Right hindlimb (tissue), 1 donor: ENCODE measurements around the gene ISLR2.
"Not testable (repeated sequence)": the region's sequence is repeated elsewhere in the genome, so short reads cannot be mapped to it uniquely, and the experiment has no call there.

ENCODE experiments used
- DNase-seq: peaks from one replicate; pipeline ENCODE4 v3.0.0-alpha.2; 2018

ISLR2 gene, protein sequence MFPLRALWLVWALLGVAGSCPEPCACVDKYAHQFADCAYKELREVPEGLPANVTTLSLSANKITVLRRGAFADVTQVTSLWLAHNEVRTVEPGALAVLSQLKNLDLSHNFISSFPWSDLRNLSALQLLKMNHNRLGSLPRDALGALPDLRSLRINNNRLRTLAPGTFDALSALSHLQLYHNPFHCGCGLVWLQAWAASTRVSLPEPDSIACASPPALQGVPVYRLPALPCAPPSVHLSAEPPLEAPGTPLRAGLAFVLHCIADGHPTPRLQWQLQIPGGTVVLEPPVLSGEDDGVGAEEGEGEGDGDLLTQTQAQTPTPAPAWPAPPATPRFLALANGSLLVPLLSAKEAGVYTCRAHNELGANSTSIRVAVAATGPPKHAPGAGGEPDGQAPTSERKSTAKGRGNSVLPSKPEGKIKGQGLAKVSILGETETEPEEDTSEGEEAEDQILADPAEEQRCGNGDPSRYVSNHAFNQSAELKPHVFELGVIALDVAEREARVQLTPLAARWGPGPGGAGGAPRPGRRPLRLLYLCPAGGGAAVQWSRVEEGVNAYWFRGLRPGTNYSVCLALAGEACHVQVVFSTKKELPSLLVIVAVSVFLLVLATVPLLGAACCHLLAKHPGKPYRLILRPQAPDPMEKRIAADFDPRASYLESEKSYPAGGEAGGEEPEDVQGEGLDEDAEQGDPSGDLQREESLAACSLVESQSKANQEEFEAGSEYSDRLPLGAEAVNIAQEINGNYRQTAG

DNA sequence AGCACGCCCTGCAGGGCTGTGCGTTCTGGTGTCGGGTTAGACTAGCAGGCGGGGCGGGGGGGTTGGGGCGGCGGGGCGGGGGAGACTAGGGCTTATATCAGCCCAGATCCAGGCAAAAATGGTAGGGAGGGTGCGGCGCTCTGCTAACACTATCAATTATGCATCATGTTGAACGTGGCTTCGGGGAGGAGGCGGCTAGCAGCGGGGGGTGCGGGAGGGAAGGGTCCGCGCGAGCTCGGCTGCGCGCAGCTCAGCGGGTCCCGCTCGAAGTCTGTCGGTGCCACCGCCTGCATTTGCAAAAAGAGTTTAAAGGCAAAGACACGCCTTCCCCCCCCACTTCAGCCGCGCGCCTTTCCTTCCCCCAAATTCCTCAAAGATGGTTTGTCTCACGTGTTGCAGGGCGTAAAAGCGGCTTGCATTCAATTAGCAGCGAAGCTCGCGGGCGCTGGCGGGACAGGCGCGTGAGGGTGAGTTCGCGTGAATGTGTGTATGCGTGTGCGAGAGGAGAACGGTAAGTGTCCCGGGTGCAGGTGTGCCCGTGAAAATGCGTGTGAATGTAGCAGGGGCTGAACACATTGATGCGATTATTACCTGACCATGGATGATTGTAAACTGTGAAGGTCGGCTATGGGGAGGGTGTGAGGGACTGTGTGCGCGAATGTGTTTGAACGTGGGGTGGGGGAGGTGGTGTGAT is at the start of gene ISLR2:
ISLR2 (plus strand) TSS at position 432 of the 694 bp plus-strand sequence. CDS start 2,169 bp downstream, outside the sequence.
- DNase-seq = peak; percentile 58

DNA sequence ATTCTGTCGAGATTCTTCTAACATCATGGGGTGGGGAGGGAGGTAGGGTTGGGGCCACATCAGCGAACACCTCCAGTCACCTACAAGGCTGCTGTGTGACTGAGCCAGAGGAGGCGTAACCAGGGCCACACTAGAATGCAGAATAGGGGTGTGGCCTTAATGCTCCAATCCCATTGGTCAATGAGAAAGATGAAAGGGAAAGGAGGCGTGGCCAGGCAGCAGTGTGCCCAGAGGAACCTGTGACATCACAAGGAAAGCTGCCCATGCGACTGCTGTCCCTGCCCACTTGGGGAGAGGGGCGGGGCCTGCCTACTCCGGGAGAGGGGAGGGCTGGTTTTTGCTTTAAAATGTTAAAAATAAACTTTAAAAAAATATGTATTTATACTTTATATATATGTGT is 47.9 kb upstream of the ISLR2 start, which contains the start of gene GOLGA6A:
GOLGA6A (minus strand) TSS at position 101 of the 400 bp plus-strand sequence; CDS start at position 60, 41 bp downstream.
- not testable (repeated sequence) for DNase-seq

DNA sequence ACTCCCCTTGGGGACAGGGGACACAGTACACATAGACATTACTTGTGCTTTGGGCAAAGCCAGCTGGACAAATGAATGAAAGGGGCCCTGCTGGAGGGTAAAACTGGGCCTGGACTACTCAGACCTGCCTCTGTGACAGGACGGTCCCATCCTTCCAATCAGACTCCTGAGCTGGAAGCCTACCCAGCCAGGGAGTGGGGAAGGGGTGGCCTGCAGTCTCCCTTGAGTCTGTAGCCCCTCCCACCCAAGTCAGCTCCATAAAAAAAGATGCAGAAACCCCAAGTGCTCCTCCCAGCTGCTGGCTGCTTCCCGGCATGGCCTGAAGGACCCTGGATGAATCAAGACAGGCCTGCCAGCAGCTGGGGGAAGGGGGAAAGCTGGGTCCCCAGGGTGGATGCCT is 35.8 kb upstream of the ISLR2 start:
- DNase-seq = not testable (repeated sequence)

DNA sequence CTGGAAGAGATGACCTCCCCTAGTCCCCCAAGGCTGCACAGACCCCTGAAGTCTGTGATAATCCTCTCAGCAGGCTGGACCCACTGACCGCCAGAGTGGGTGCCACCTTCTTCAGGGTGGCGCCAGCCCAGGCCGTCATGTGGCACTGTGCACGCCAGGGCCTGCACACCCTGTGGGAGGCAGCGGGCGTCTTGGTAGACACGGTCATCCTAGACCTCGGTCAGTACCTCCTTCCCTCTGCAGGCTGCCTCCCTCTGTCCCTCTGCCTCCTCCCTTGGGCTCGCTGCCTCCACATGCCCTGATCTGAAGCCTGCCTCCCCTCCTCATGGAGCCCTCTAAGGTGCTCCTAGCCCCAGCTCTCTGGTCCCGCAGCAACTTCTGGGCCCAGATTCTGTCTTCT is 34.8 kb upstream of the ISLR2 start:
- not testable (repeated sequence) for DNase-seq

DNA sequence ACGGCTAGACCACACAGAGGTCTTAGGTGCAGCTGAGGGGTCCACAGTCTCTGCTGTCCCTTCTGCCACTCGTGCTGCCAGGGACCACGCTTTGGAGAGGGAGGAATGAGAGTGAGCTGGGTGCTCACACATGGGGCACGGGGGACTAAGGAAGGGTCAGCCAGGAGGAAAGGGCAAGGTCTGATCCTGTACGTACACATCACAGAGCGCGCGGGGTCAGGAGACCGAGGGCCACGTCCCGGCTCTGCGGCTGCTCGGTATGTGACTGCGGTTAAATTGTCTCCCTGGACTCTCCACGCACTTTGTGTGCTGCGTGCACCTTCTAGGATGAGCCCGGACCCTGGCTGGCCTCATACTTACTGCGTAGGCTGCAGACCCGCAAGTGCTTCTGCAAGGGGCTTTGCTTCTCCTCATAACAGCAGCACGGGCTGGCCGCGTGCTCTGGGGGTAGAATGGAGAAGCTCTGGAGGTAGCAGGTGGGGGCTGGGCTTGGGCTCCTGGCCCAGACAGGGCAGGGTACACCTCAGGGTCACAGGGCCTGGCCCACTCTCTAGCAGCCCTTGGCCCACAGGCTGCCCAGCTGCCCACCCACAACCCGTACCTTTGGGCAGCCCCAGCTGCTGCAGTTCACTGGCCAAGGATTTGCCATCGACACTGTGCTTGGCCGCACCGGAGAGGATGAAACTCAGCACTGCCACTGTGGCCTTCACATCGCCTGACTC is 33.5 kb upstream of the ISLR2 start:
- DNase-seq = not testable (repeated sequence)

DNA sequence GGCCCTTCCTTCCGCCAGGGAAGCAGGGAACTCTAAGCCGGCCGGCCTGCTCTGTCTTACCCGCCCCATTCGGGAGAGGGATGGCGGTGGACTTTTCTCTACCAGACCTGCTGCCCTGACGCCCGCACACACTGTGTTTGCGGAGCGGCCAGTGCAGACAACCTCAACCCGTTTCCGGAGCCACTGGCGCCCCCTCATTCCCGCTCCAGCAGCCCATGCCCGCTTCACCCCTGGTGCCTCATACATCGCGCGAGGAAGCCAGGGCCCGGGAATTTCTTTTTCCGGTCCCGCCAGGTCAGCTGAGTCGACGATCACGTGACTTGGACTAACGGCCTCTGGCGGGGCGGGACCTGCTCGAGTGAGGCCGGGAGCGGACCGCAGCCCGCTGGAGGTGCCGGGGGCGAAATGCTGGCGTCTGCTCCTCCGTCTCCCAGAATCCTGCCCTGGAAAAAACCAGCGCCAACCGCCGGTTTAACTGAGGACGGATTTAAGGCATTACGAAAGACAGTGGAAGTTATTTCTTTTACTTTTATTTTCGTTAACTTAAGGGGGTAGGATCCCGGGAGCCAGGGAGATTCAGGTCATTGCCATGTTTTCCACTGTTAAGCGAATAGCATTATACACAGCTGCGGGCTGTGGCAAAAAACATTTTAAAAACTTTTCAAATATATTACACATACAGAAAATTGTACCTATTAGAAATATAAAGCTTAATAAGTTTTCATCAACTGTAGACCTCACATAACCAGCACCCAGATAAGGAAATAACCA is 30.2 kb upstream of the ISLR2 start:
- peak; percentile 95 for DNase-seq

DNA sequence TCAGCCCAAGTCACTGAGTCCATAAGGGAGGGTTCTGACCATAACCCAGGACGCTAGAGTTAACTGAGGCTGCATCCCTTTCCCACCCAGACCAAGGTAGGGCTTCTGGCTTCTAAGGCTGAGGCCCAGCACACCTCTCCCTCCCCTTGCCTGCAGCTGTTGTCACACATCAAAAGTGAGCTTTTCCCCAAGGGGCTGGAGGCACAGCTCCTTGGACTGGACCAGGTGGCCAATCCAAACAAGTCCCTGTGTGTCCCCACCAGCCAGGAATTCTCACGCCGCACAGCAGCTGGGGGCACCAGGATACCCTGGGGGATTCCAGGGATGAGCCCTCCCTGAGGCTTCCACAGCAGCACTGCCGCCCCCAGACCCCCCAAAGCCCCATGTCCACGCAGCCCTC is 22.3 kb upstream of the ISLR2 start:
- DNase-seq = no peak

DNA sequence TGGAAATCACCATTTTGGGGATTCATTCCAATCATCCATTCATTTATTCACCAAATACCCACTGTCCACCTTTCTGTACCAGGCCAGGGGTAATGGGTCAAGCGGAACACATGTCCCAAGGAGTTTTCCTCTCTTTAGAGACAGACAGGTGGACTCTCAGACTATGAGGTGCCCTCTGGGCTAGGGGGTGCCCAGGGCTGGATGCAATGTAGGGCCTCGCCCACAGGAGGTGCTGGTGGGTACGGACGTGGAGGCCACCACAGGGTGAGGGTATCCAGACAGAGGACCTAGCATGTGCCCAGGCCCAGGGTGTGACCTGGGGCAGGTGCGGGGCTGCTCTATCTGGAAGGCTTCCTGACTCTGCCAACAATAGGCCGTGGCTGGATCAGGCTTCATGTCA is 21.8 kb upstream of the ISLR2 start:
- DNase-seq = not testable (repeated sequence)

DNA sequence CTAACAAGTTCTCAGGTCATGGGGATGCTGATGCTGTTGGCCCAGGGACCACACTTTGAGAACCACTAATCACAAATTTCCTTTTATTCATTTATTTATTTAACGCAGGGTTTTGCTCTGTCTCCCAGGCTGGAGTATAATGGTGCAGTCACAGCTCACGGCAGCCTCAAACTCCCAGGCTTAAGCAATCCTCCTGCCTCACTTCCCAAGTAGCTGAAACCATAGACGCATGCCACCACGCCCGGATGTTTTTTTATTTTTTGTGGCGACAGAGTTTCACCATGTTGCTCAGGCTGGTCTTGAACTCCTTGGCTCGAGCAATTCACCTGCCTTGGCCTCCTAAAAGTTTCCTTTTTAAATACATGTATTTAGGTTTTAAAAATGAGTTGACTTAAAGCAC is 20.7 kb upstream of the ISLR2 start:
- DNase-seq = no peak

DNA sequence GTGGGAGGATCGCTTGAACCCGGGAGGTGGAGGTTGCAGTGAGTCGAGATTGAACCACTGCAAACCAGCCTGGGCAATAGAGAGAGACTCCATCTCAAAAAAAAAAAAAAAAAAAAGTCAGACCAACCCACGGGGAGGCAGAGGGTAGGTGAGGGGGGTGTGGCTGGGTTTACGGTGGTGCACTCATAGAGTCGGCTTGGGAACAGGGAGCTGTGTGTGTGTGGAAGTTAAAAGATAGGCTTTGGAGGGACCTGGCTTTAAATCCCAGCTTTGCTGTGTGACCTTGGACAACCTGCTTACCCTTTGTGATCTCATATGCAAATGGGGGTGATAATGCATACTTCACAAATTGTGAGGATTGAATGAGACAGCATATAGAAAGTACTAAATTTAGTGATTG is 10.0 kb upstream of the ISLR2 start:
- DNase-seq = no peak

DNA sequence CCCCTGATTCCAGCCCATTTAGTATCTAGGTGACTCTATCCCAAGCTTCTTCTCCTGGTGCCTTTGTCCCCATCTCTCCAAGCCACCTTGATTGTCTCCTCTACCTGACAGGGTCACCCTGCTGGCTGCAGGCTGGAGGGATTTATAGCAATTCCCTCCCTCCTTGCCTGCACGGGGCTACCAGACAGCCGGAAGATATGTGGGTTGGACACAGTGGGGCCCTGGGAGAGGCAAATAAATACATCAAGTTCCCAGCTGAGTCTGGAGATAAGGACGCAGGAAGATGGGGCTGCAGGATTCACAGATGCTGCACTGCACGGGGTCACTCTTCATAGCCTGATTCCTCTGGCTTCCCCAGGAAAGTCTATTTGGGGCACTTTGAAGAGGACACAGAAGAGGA is 9.3 kb upstream of the ISLR2 start:
- DNase-seq = no peak

DNA sequence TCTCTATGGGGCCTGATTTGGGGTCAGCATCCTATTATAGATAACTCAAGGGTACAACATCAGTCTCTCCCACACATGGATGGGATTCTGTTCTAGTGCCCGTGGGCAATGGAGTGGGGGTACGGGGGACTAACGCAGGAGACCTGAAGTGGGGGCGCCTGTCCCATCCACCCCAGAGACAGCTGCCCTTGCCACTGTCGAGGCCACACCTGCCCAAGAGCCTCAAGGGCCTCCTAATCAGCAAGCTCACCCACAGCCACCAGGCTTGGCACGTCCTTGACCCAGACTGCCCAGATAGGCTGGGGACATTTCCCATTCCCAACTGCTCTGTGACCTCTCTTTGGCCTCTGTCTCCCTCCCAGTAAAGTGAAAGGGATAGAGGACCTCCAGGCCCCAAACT is 8.5 kb upstream of the ISLR2 start:
- no peak for DNase-seq

DNA sequence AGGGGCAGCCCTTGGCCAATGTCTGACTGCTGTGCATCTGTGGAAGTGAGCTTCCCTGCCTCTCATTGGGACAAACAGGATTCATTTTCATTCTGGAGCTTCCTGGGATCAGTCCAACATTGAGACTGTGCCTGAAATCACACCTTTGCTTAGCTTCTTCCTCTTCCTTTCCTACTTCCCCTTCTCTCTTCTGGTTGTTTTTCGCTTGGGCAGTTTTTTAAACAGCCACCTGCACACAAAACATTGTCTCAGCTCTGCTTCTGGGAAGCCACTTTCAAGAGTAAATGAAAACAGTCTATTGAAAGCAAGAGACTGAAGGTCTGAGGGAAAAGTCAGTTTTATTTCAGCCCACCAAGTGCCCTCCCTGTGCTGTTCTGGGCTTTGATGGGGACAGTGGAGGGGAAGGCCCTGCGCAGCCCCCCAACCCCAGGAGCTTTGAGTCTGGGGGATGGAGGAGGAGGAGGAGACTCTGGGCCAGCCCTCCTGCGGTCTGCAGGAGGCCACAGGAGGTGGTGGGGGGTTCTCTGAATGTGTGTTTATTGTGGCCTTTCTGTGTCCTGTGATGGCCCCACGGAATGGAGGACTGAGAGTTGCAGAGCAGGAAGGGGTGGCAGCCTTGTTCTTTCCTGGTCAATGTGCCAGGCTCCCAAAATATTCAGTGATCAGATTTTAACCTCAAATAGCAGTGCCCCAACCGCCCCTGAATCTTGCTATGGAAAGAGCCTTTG is 7.8 kb upstream of the ISLR2 start:
- DNase-seq = no peak

DNA sequence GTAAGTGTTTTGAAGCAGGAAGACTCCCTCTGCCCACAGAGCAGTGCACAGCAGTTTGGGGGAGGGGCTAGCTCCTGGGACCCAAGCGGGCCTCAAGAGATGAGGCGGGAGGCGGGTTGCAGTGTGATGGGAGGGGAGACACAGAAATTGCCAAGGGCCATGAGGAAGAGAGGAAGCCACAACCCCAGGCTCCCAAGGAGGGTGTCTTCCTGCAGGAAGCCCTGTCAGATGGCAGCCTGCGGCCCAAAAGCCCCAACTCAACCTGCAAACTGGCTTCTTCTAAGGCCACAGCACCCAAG is 7.3 kb upstream of the ISLR2 start:
- DNase-seq = no peak

DNA sequence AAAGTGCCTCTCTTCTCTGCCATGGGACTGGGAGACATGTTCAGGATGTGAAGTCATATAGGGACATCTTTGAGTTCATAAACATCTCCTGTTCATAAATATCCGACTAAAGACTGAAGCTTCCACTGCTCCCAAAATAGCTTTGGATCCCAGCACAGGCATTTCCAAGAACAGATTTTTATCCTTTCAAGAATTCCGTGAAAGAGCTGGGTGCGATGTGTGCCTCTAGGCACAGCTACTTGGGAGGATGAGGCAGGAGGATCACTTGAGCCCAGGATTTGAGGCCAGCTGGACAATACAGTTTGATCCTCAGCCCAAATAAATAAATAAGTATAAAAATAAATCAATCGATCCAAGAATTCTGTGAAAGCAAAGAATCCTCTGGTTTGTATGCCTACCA is 6.7 kb upstream of the ISLR2 start:
- no peak for DNase-seq

DNA sequence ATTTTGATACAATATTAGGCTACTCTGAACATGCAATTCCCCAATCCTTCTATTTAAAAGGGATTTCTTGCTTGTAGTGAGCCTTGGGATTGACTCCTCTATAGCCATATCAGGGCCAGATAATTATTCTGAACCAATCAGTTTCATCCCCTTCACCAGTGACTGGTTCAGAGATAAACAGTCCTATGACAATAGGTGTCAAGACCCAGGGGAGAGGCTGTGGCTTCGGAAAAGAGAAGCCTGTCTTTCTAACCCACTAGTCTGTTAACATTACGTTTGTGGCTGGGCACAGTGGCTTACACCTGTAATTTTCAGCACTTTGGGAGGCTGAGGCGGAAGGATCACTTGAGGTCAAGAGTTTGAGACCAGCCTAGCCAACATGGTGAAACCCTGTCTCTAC is 6.2 kb upstream of the ISLR2 start:
- DNase-seq = no peak

DNA sequence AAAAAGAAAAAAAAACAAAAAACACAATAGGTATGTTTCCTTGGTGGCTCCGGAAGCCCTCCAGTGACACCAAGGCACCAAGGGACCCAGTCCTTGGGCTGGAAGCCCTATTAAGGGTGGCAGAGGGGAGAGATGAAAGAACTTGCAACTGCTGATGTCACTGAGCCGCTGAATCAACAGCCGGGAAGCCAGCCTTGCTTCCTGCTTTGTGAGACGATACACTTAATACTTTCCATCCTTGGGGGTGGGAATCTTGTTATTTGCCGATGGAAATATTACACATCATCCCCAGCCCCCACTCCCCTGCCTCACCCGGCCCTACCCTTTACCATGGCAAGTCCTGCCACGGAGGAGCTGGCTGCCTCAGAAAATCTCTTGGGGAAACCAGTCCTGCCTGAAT is 5.6 kb upstream of the ISLR2 start:
- DNase-seq = no peak

DNA sequence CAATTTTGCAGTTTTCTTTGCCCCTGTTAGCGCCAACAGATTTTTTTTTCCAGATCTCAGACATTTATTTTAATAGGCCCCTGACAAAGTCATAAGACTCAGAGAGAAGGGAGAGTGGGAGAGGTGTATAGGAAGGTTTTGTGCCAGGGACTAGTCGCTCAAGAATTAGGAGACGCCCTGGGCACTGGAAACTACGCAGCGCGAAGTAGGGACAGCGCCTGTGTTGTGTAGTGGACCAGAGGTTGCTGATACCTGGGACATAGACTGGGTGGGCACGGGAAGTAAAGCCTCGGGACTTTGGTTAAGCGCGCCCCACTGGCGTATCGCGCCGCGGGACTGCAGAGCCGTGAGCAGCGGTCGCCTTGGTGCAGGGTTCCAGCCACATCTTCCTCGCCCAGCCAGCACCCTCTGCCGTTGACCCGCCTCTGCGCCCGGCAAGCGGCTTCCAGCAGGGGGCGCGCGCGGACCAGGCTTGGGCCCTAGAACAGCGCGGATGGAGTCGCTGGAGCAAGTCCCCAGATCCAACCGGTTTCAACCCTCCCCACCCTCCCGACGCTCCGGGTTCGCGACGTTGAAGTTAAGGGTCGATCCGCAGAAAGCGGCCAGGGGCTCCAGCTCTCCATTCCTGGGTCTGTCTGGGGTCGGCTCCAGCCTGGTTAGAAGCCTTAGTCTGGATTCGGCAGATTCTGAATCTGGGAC is 3.0 kb upstream of the ISLR2 start:
- peak; percentile 94 for DNase-seq

DNA sequence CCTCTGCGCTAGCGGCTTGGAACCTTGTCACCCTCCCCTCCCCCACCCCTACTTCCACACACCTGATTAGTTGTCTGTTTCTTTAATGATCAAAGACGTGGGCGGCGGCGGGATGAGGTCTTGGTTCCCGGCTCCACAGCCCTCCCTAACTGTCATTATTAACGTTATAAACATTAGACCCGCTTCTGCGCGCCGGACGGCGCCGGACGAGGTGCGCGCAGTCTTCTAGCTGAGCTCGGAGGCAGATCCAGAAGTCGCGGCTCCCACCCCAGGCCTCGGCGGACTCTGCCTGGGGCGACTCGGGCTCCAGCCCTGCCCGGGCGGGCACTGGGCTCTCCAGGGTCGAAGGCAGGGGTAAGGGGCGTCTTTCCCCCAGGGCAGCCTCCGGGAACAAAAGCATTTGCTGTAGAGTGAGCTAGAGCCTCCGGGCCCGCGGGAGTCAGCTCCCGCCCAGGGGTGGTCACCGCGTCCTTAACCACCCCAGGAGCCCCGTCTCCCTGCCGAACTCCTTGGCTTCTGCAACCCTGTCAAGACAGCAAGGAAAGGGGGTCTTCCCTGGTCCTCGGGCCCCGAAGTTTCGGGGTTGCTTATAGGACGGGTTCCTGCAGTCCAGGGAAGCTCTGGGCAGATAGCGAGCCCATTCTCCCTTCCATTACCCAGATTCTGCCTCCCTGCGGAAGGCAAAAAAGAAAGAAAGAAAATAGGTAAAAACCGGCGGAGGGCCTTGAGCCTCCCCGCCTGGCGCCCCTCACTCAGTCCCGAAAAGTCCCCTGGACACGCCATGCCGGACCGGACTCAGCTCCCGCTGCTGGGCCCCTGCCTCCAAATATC is 2.2 kb upstream of the ISLR2 start:
- no peak for DNase-seq
